GM12878 (cell line): ENCODE results near the gene THSD8. TPM values are rescaled to one million over a fixed set of nuclear protein-coding genes. Genes with fewer than 3 reads are reported as not detected.

ENCODE experiments used
- ATAC-seq: fragments of 200-7000 bp; cut with Tn5 transposase; 3 replicates; pipeline ENCODE4 v1.9.1; 2020; ENCODE audit warnings: mild to moderate bottlenecking, moderate library complexity
- BruUV-seq: library from RNA; stranded (reverse); fragments of 400-500 nt; replicated peaks from 2 replicates; lab custom pipeline; 2021; lab: Mats Ljungman, UMichigan
- CTCF ChIA-PET: fragments of 300-600 bp; sonication (Branson Sonifier 250); formaldehyde crosslinking; extraction: SDS; loops from one replicate; lab custom pipeline; 2021; ENCODE audit warnings: inconsistent platforms; lab: Yijun Ruan, JAX
- POLR2A ChIA-PET: fragments of 350-600 bp; formaldehyde crosslinking; extraction: SDS; loops from one replicate; lab custom pipeline; 2021; ENCODE audit warnings: inconsistent platforms; lab: Charles Lee
- RAD21 ChIA-PET: fragments of 300-600 bp; sonication (Branson Sonifier 250); formaldehyde crosslinking; loops from one replicate; lab custom pipeline; 2023; ENCODE audit warnings: antibody characterized with exemption; ENCODE audit not compliant: unreplicated experiment; lab: Charles Lee
- SMC1A ChIA-PET: fragments of 300-600 bp; sonication (Branson Sonifier 250); formaldehyde crosslinking; loops from one replicate; lab custom pipeline; 2023; ENCODE audit not compliant: unreplicated experiment, uncharacterized antibody; lab: Charles Lee
- DNase-seq: peaks from one replicate; pipeline ENCODE4 v3.0.0-alpha.2; 2011; ENCODE audit warnings: low read depth, low spot score
- FAIRE-seq: peaks from 3 replicates; lab custom pipeline; 2011; peaks lifted over from hg19 to GRCh38; lab: Jason Lieb, UNC
- H2AFZ ChIP-seq: 2 replicates; pipeline ENCODE4 v1.6.0; 2011; ENCODE audit warnings: low read depth, low read length, control low read depth; ENCODE audit not compliant: control insufficient read depth
- H3K27ac ChIP-seq: 2 replicates; pipeline ENCODE4 v1.5.1; 2011; ENCODE audit warnings: control low read depth; ENCODE audit not compliant: control insufficient read depth, insufficient read depth
- H3K27me3 ChIP-seq, 2 experiments: replicated peaks in 1 of 2; 2 replicates each; pipeline versions ENCODE4 v1.6.0 to v1.6.1; 2011; ENCODE audit warnings: low read length in 1 of 2; ENCODE audit not compliant: control insufficient read depth in 2 of 2, insufficient read depth in 2 of 2
- H3K36me3 ChIP-seq, 2 experiments: 2 replicates each; pipeline ENCODE4 v1.5.1; 2011; ENCODE audit warnings: low read length in 1 of 2; ENCODE audit not compliant: control insufficient read depth in 2 of 2, insufficient read depth in 2 of 2
- H3K4me1 ChIP-seq: 2 replicates; pipeline ENCODE4 v1.6.1; 2011; ENCODE audit warnings: mild to moderate bottlenecking, low read length, moderate library complexity, mixed read lengths; ENCODE audit not compliant: control insufficient read depth, insufficient read depth
- H3K4me2 ChIP-seq: 2 replicates; pipeline ENCODE4 v1.6.0; 2011; ENCODE audit warnings: control low read depth; ENCODE audit not compliant: control insufficient read depth, insufficient read depth
- H3K4me3 ChIP-seq: fragments of 200-600 bp; sonication (generic); 2 replicates; pipeline ENCODE4 v1.5.1; 2016
- H3K79me2 ChIP-seq: 2 replicates; pipeline ENCODE4 v1.6.0; 2011; ENCODE audit warnings: low read length; ENCODE audit not compliant: control insufficient read depth, insufficient read depth
- H3K9ac ChIP-seq: 2 replicates; pipeline ENCODE4 v1.8.0; 2011; ENCODE audit warnings: low read length, control low read depth, mixed read lengths; ENCODE audit not compliant: control insufficient read depth, insufficient read depth
- H3K9me3 ChIP-seq: replicated peaks from 3 replicates; pipeline ENCODE4 v1.5.1; 2011; ENCODE audit warnings: mild to moderate bottlenecking, low read length; ENCODE audit not compliant: control insufficient read depth, insufficient read depth
- H4K20me1 ChIP-seq: 2 replicates; pipeline ENCODE4 v1.6.0; 2011; ENCODE audit not compliant: control insufficient read depth, insufficient read depth
- CREB1 ChIP-seq: IDR thresholded peaks from 2 replicates; pipeline ENCODE4 v1.6.1; 2012; ENCODE audit warnings: low read depth, mild to moderate bottlenecking, inconsistent platforms
- CREM ChIP-seq: IDR thresholded peaks from 2 replicates; pipeline ENCODE4 v1.6.1; 2014; ENCODE audit warnings: antibody characterized with exemption, low read depth
- FOS ChIP-seq: IDR thresholded peaks from 3 replicates; pipeline ENCODE4 v1.6.1; 2011; ENCODE audit warnings: borderline replicate concordance; ENCODE audit not compliant: insufficient read length; ENCODE audit errors: extremely low read depth
- FOXK2 ChIP-seq: fragments of 450-650 bp; IDR thresholded peaks from 2 replicates; pipeline ENCODE4 v1.6.1; 2017; ENCODE audit warnings: mild to moderate bottlenecking, moderate library complexity
- GABPA ChIP-seq: IDR thresholded peaks from 2 replicates; pipeline ENCODE4 v1.6.1; 2014; ENCODE audit warnings: antibody characterized with exemption, low read depth, mild to moderate bottlenecking, inconsistent platforms
- HDAC2 ChIP-seq: fragments of 200-600 bp; sonication (generic); IDR thresholded peaks from 2 replicates; pipeline ENCODE4 v1.6.1; 2017
- HSF1 ChIP-seq: fragments of 150-350 bp; IDR thresholded peaks from 2 replicates; pipeline ENCODE4 v1.6.1; 2014; ENCODE audit warnings: mild to moderate bottlenecking, low read depth, low read length
- JUND ChIP-seq: IDR thresholded peaks from 2 replicates; pipeline ENCODE4 v1.6.1; 2012; ENCODE audit warnings: low read depth, mild to moderate bottlenecking, low read length, improper control_type of control experiment, moderate library complexity
- KLF5 ChIP-seq: fragments of 450-650 bp; IDR thresholded peaks from 2 replicates; pipeline ENCODE4 v1.6.1; 2014; ENCODE audit warnings: mild to moderate bottlenecking; ENCODE audit not compliant: partially characterized antibody
- LARP7 ChIP-seq: fragments of 450-650 bp; IDR thresholded peaks from 2 replicates; pipeline ENCODE4 v1.6.1; 2017; ENCODE audit warnings: mild to moderate bottlenecking
- MXI1 ChIP-seq: fragments of 150-350 bp; IDR thresholded peaks from 2 replicates; pipeline ENCODE4 v1.6.1; 2011; ENCODE audit warnings: low read depth, mild to moderate bottlenecking, inconsistent platforms, low read length, improper control_type of control experiment
- NBN ChIP-seq: fragments of 450-650 bp; IDR thresholded peaks from 2 replicates; pipeline ENCODE4 v1.6.1; 2016
- PAX5 ChIP-seq: IDR thresholded peaks from 2 replicates; pipeline ENCODE4 v1.6.1; 2011; ENCODE audit warnings: low read depth, low read length, borderline replicate concordance
- PKNOX1 ChIP-seq: fragments of 450-650 bp; IDR thresholded peaks from 2 replicates; pipeline ENCODE4 v1.6.1; 2016; ENCODE audit warnings: mild to moderate bottlenecking
- SIN3A ChIP-seq: IDR thresholded peaks from 2 replicates; pipeline ENCODE4 v1.6.1; 2012; ENCODE audit warnings: low read depth, low read length, improper control_type of control experiment
- SIX5 ChIP-seq: IDR thresholded peaks from 2 replicates; pipeline ENCODE4 v1.6.1; 2011; ENCODE audit warnings: mild to moderate bottlenecking, low read depth, low read length, moderate library complexity; ENCODE audit not compliant: severe bottlenecking
- SP1 ChIP-seq: IDR thresholded peaks from one replicate; pipeline ENCODE4 v1.6.1; 2011; ENCODE audit warnings: low read depth, low read length
- SREBF2 ChIP-seq: IDR thresholded peaks from 2 replicates; pipeline ENCODE4 v1.6.1; 2012; ENCODE audit warnings: mild to moderate bottlenecking, low read length
- TAF1 ChIP-seq: IDR thresholded peaks from 2 replicates; pipeline ENCODE4 v1.6.1; 2011; ENCODE audit warnings: mild to moderate bottlenecking, low read depth, low read length, borderline replicate concordance
- TARDBP ChIP-seq: IDR thresholded peaks from 2 replicates; pipeline ENCODE4 v1.6.1; 2016; ENCODE audit warnings: borderline replicate concordance
- WRNIP1 ChIP-seq: IDR thresholded peaks from 2 replicates; pipeline ENCODE4 v1.6.1; 2011; ENCODE audit warnings: low read depth, low read length, improper control_type of control experiment, borderline replicate concordance
- ZNF207 ChIP-seq: fragments of 450-650 bp; IDR thresholded peaks from 2 replicates; pipeline ENCODE4 v1.6.1; 2014; ENCODE audit warnings: antibody characterized with exemption, mild to moderate bottlenecking, borderline replicate concordance
- WGBS: methylation state at CpG from one replicate; pipeline ENCODE4 v1.1.6; 2016; ENCODE audit warnings: low lambda C conversion rate; ENCODE audit not compliant: insufficient replicate concordance, insufficient coverage; ENCODE audit errors: missing lambda C conversion rate; 5-methylcytosine and 5-hydroxymethylcytosine counted together
- in situ Hi-C: fragments of 300-500 bp; cut with MboI; formaldehyde crosslinking; loops from 9 replicates; pipeline ENCODE4 v1.14.3; 2018; ENCODE audit warnings: mixed read lengths
- intact Hi-C: fragments of 100-400 bp; cut with micrococcal nuclease; formaldehyde crosslinking; loops from one replicate; pipeline ENCODE4 v1.14.2; 2022; ENCODE audit not compliant: unreplicated experiment
- polyA plus RNA-seq, 11 experiments: library from polyadenylated mRNA; depleted of rRNA in 4 of 11; unstranded in 6 of 11; stranded (reverse) in 5 of 11; fragments of >200 nt; fragmentation: Nextera tagmentation in 4 of 11; fragmentation: Illumina TruSeq in 1 of 11; extraction: Ambion mirVana in 4 of 11; extraction: Trizol in 1 of 11; gene quantifications; 1 replicate in 1 of 11; 2 replicates in 10 of 11; pipeline versions ENCODE4 v1.2.1 to v1.2.3, GENCODE V29; 2011 to 2016; ENCODE audit warnings: inconsistent platforms in 2 of 11, missing spikeins in 2 of 11, low read depth in 1 of 11
- total RNA-seq, 4 experiments: library from RNA; depleted of rRNA in 3 of 4; stranded (reverse); fragments of >200 nt in 3 of 4; fragmentation: Illumina TruSeq in 1 of 4; extraction: Trizol in 1 of 4; gene quantifications; 2 replicates each; pipeline versions ENCODE4 v1.2.1 to v1.2.3, GENCODE V29; 2013 to 2021

Gene THSD8
- total and polyA plus RNA-seq, 10 of the 15 experiments (the other 5 are each of a cell fraction or from before 2014, with no cell fraction given), result 0.24 to 32.3 (median 21.3) TPM; not detected in 2

- peak within 1 kb of the TSS; percentile 78 for H3K4me3 ChIP-seq
- peak within 1 kb of the TSS; percentile 91 for H2AFZ ChIP-seq
- peak; percentile 93 for FAIRE-seq
- H3K4me1 ChIP-seq, result peaks cover 13% of the 10 kb centered on the region
- H3K27me3 ChIP-seq, result no peaks in the 10 kb centered on the region
- peaks cover 11% of the 10 kb centered on the region for H3K79me2 ChIP-seq
- 3% methylated on average over 63 of the region's 66 CpGs for WGBS
- ChIA-PET CTCF (interaction anchor here (0.7 to 1.9 kb wide), 8 partner anchors 10 to 159 kb away, joined by 3 to 12 read pairs (median 5); no protein-coding TSS in a partner anchor), RAD21 (interaction anchor here (1.2 to 2.2 kb wide), 6 partner anchors 11 to 159 kb away, joined by 3 to 11 read pairs (median 5); no protein-coding TSS in a partner anchor), SMC1A (interaction anchor here (0.8 to 1.4 kb wide), 2 partner anchors 11 to 40 kb away, joined by 3 to 7 read pairs; no protein-coding TSS in a partner anchor), POLR2A (interaction anchor here (0.6 to 1.0 kb wide), 5 partner anchors 10 to 29 kb away, joined by 3 to 7 read pairs (median 4); partner anchors contain the start of gene JUNB)
- peak within 1 kb of the TSS; percentile 78 for H3K9ac ChIP-seq
- BruUV-seq, result no TSS peak
- H3K36me3 ChIP-seq, result peaks cover 0 to 1% of the 10 kb centered on the region in 2 experiments; a peak in 3 of 4 replicates
- peak; percentile 94 for ATAC-seq
- peak within 1 kb of the TSS; percentile 98 for H3K4me2 ChIP-seq
- H4K20me1 ChIP-seq, result no peaks in the 10 kb centered on the region
- H3K9me3 ChIP-seq, result no peaks in the 10 kb centered on the region
- intact Hi-C loops, result no loop called here
- in situ Hi-C loops, result no loop called here
- DNase-seq, result no peak
- H3K27ac ChIP-seq, result peak within 1 kb of the TSS; percentile 74
- TF ChIP-seq HSF1 (no peak), SREBF2 (no peak), TARDBP (peak; percentile 49; the same call in 1 of the 2 replicates), CREM (peak; percentile 92), LARP7 (peak; percentile 77), SP1 (peak; percentile 61), PAX5 (peak; percentile 54; the same call in 1 of the 2 replicates), HDAC2 (0 out of 2 replicates have a peak, but pooled peaks have one; percentile 80), MXI1 (peak; percentile 84), JUND (peak; percentile 1; the same call in 1 of the 2 replicates), FOXK2 (peak; percentile 85), SIX5 (peak; percentile 95), GABPA (no peak), SIN3A (peak; percentile 91; the same call in 1 of the 2 replicates), NBN (no peak), KLF5 (peak; percentile 45), ZNF207 (0 out of 2 replicates have a peak, but pooled peaks have one; percentile 77), WRNIP1 (0 out of 2 replicates have a peak, but pooled peaks have one; percentile 8), PKNOX1 (peak; percentile 81), TAF1 (peak; percentile 58; the same call in 1 of the 2 replicates), FOS (no peak), CREB1 (peak; percentile 94)
Measured at GRCh38 chr19:12806242-12807081, 4.6 kb downstream of the THSD8 start, which contains the start of gene RNASEH2A. TSS of gene RNASEH2A (plus strand) at chr19:12806584. CDS start at chr19:12806674, 90 bp downstream.
